Body of pancreas (tissue), 4 donors: ENCODE data around the gene SRPK2.

Source experiments
- POLR2A ChIP-seq, 3 donors: fragments of 450-650 bp; IDR thresholded peaks; one replicate each; pipeline ENCODE4 v1.6.1; 2016; ENCODE audit warnings: antibody characterized with exemption in 3 of 3, mild to moderate bottlenecking in 2 of 3
- TF ChIP-seq, protein P1 (sequence below), 7 experiments: fragments of 450-650 bp in 4 of 7; fragments of 200-600 bp in 3 of 7; sonication (generic) in 3 of 7; IDR thresholded peaks; one replicate each; pipeline ENCODE4 v1.5.1; 2016 to 2019; ENCODE audit warnings: antibody characterized with exemption in 7 of 7

DNA sequence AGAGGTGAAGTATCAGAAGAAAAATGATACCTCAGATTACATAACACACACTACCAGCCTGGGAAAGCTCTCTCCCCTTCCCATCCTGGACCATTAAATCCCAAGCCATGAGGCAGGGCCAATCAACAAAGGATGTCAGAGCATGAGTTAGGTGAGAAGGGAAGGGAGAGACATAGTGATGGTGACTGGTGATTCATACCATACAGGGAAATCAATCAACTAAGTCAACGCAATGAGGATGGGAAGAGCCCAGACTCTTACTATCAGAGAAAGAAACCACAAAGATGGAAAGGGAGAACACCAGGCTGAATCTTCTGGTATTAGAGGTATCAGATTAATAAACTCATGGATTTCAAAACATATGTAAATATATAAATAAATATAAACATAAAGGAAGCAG, 189.3 kb downstream of the SRPK2 start:
- TF ChIP-seq, protein P1, sequence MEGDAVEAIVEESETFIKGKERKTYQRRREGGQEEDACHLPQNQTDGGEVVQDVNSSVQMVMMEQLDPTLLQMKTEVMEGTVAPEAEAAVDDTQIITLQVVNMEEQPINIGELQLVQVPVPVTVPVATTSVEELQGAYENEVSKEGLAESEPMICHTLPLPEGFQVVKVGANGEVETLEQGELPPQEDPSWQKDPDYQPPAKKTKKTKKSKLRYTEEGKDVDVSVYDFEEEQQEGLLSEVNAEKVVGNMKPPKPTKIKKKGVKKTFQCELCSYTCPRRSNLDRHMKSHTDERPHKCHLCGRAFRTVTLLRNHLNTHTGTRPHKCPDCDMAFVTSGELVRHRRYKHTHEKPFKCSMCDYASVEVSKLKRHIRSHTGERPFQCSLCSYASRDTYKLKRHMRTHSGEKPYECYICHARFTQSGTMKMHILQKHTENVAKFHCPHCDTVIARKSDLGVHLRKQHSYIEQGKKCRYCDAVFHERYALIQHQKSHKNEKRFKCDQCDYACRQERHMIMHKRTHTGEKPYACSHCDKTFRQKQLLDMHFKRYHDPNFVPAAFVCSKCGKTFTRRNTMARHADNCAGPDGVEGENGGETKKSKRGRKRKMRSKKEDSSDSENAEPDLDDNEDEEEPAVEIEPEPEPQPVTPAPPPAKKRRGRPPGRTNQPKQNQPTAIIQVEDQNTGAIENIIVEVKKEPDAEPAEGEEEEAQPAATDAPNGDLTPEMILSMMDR (IDR thresholded peaks at IDR 0.05), result no peak
- TF ChIP-seq POLR2A (IDR thresholded peaks at IDR 0.05), result no peak
